Measurements from ENCODE around the gene THAP11.
A peak's percentile ranks its signal among the peaks of the same experiment; 100 is the strongest.

GRCh38 chr16:67807148-67807682 is 34.9 kb upstream of the THAP11 start:
- TF ChIP-seq RAD21 (conservative IDR thresholded peaks at IDR 0.05) (peak; percentile 49), CTCF (IDR thresholded peaks at IDR 0.05; ENCODE audit: poor library complexity, severe bottlenecking) (no peak), POLR2AphosphoS5 (IDR thresholded peaks at IDR 0.05) (no peak), TAF1 (IDR thresholded peaks at IDR 0.05; ENCODE audit: low read depth) (no peak)
- TF ChIP-seq, protein P1, sequence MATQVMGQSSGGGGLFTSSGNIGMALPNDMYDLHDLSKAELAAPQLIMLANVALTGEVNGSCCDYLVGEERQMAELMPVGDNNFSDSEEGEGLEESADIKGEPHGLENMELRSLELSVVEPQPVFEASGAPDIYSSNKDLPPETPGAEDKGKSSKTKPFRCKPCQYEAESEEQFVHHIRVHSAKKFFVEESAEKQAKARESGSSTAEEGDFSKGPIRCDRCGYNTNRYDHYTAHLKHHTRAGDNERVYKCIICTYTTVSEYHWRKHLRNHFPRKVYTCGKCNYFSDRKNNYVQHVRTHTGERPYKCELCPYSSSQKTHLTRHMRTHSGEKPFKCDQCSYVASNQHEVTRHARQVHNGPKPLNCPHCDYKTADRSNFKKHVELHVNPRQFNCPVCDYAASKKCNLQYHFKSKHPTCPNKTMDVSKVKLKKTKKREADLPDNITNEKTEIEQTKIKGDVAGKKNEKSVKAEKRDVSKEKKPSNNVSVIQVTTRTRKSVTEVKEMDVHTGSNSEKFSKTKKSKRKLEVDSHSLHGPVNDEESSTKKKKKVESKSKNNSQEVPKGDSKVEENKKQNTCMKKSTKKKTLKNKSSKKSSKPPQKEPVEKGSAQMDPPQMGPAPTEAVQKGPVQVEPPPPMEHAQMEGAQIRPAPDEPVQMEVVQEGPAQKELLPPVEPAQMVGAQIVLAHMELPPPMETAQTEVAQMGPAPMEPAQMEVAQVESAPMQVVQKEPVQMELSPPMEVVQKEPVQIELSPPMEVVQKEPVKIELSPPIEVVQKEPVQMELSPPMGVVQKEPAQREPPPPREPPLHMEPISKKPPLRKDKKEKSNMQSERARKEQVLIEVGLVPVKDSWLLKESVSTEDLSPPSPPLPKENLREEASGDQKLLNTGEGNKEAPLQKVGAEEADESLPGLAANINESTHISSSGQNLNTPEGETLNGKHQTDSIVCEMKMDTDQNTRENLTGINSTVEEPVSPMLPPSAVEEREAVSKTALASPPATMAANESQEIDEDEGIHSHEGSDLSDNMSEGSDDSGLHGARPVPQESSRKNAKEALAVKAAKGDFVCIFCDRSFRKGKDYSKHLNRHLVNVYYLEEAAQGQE (IDR thresholded peaks at IDR 0.05; ENCODE audit: borderline replicate concordance): no peak

Data from neural cell (in vitro differentiated cells).